Smooth muscle cell (in vitro differentiated cells): Measurements from ENCODE around the gene RASAL2. TPM values are rescaled to one million over a fixed set of nuclear protein-coding genes. Genes with fewer than 3 reads are reported as not detected.

Source experiments
- DNase-seq: peaks from one replicate; lab custom pipeline; 2025; ENCODE audit not compliant: unreplicated experiment; lab: John Stamatoyannopoulos, UW
- H2AFZ ChIP-seq: fragments of 200-600 bp; sonication (generic); 2 replicates; pipeline ENCODE4 v1.6.0; 2016; ENCODE audit warnings: antibody characterized with exemption, low read depth, mild to moderate bottlenecking
- H3F3A ChIP-seq: fragments of 200-600 bp; sonication (generic); 2 replicates; pipeline ENCODE4 v1.6.0; 2017; ENCODE audit warnings: antibody characterized with exemption, low read depth
- H3K27ac ChIP-seq: fragments of 200-600 bp; sonication (generic); 2 replicates; pipeline ENCODE4 v1.5.1; 2016; ENCODE audit warnings: low read depth, mild to moderate bottlenecking
- H3K27me3 ChIP-seq: fragments of 200-600 bp; sonication (generic); 2 replicates; pipeline ENCODE4 v1.6.1; 2016; ENCODE audit warnings: low read depth, mild to moderate bottlenecking
- H3K36me3 ChIP-seq: fragments of 200-600 bp; sonication (generic); 2 replicates; pipeline ENCODE4 v1.5.1; 2016; ENCODE audit warnings: low read depth
- H3K4me1 ChIP-seq: fragments of 200-600 bp; sonication (generic); 2 replicates; pipeline ENCODE4 v1.5.1; 2016; ENCODE audit warnings: low read depth
- H3K4me2 ChIP-seq: fragments of 200-600 bp; sonication (generic); 2 replicates; pipeline ENCODE4 v1.6.0; 2016; ENCODE audit warnings: mild to moderate bottlenecking
- H3K4me3 ChIP-seq: fragments of 200-600 bp; sonication (generic); 2 replicates; pipeline ENCODE4 v1.5.1; 2016; ENCODE audit warnings: mild to moderate bottlenecking
- H3K79me2 ChIP-seq: fragments of 200-600 bp; sonication (generic); 2 replicates; pipeline ENCODE4 v1.6.0; 2016; ENCODE audit warnings: low read depth, mild to moderate bottlenecking
- H3K9ac ChIP-seq: fragments of 200-600 bp; sonication (generic); 2 replicates; pipeline ENCODE4 v1.6.0; 2016; ENCODE audit warnings: low read depth
- H3K9me3 ChIP-seq: fragments of 200-600 bp; sonication (generic); replicated peaks from 2 replicates; pipeline ENCODE4 v1.5.1; 2016; ENCODE audit warnings: low read depth
- H4K20me1 ChIP-seq: fragments of 200-600 bp; sonication (generic); 2 replicates; pipeline ENCODE4 v1.6.0; 2016; ENCODE audit warnings: low read depth
- WGBS: methylation state at CpG from one replicate; pipeline ENCODE4 v1.1.7; 2016; ENCODE audit warnings: low lambda C conversion rate; 5-methylcytosine and 5-hydroxymethylcytosine counted together
- polyA plus RNA-seq: library from polyadenylated mRNA; unstranded; fragments of >200 nt; fragmentation: Nextera tagmentation; extraction: Ambion mirVana; gene quantifications from 2 replicates; pipeline ENCODE4 v1.2.1, GENCODE V29; 2016
- total RNA-seq: library from RNA; depleted of rRNA; stranded (reverse); fragments of >200 nt; gene quantifications from 2 replicates; pipeline ENCODE4 v1.2.3, GENCODE V29; 2014
- TF ChIP-seq, protein P1 (sequence below): fragments of 200-600 bp; sonication (generic); IDR thresholded peaks from 2 replicates; pipeline ENCODE4 v1.5.1; 2017; ENCODE audit warnings: borderline replicate concordance, mild to moderate bottlenecking, antibody characterized with exemption; ENCODE audit not compliant: insufficient read depth, poor library complexity, severe bottlenecking

The RASAL2 gene
- total and polyA plus RNA-seq, 2 experiments from 2014 or later, result 4.3 to 17.6 TPM

DNA sequence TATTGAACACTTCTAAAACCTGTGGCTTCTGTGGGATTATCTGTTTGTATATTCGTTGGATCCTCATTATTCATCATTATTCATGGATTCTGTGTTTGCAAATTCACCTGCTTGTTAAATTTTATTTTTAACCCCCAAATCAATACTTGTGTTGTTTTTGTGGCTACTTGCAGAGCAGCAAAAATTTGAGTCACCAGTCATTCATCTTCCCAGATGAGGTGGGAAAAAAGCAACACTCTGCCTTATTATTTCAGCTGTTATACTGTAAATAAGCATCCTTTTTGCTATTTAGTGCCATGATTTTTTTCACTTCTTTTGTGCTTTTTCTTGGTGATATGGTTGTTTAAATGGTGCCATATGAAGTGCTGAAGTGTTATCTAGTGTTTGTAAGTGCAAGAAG lies 56.7 kb downstream of the RASAL2 start:
- H3K27ac ChIP-seq, result no peak overlapping the region
- H3K36me3 ChIP-seq, result no peaks in the 10 kb centered on the region
- no peak overlapping the region for H2AFZ ChIP-seq
- no peaks in the 10 kb centered on the region for H3F3A ChIP-seq
- no peak overlapping the region for H3K9ac ChIP-seq
- H3K79me2 ChIP-seq, result peaks cover 72% of the 10 kb centered on the region
- peaks cover 64% of the 10 kb centered on the region for H4K20me1 ChIP-seq
- no peak for DNase-seq
- no peak overlapping the region for H3K4me2 ChIP-seq
- no peaks in the 10 kb centered on the region for H3K4me1 ChIP-seq
- no peak overlapping the region for H3K4me3 ChIP-seq
- 0% methylated on average over 1 of the region's 1 CpG for WGBS
- H3K27me3 ChIP-seq, result no peaks in the 10 kb centered on the region
- H3K9me3 ChIP-seq, result no peaks in the 10 kb centered on the region
- TF ChIP-seq, protein P1, sequence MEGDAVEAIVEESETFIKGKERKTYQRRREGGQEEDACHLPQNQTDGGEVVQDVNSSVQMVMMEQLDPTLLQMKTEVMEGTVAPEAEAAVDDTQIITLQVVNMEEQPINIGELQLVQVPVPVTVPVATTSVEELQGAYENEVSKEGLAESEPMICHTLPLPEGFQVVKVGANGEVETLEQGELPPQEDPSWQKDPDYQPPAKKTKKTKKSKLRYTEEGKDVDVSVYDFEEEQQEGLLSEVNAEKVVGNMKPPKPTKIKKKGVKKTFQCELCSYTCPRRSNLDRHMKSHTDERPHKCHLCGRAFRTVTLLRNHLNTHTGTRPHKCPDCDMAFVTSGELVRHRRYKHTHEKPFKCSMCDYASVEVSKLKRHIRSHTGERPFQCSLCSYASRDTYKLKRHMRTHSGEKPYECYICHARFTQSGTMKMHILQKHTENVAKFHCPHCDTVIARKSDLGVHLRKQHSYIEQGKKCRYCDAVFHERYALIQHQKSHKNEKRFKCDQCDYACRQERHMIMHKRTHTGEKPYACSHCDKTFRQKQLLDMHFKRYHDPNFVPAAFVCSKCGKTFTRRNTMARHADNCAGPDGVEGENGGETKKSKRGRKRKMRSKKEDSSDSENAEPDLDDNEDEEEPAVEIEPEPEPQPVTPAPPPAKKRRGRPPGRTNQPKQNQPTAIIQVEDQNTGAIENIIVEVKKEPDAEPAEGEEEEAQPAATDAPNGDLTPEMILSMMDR, result no peak

DNA sequence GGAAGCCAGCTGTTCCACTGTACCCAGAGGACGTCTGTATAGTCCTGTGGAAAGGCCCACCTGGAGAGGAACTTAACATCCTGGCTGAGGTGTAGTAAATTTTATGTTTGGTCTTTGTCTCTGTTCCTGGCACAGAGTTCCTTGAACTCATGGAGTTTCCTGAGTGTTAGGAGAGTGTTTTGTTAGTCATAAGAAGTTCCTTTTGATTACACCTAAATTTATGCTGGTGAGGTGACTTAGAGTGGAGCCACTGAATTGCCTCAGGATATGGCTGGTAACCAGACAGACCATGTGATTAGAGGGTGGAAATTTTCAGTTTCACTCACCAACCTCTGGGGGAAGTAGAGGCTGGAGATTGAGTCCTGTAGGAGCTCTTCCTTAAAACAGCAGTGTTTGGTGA lies 57.9 kb downstream of the RASAL2 start:
- H3K79me2 ChIP-seq, result peaks cover 73% of the 10 kb centered on the region
- WGBS, result 78% methylated on average over 1 of the region's 1 CpG

DNA sequence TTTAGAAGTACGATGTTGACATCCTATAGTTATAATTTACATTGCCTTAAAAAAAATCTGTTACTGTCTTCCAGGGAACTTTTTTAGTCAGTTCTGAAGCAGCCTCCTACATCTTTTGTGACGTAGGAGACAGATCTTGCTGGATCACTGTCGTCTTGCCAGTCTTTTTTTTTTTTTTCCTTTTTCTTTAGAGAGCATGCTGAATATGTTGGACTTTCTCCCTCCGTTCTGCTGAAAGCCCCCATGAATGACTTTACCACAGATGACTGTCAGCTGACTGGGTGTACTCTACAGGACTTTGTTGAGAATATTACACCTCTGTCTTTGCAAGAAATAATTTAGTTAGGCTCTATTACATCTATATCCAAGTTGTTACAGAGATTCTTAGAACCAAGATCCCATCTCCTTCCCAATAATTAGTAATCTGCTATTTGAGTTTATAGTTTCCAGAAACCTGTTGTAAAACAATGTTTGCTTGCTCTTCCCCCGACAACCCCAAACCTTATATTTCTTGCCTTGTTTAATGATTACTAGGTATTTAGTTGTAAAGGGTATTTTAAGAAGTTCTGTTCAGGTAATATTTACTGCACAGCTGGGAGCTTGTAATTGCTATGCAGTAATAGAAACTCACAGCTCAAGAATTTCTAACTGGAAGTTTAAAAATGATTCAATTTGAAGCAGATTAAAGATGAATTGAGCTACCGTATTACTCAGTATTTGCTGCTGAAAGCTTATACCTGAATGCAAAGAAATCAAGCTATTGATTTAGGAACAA lies 61.8 kb downstream of the RASAL2 start:
- no peak overlapping the region for H3K4me2 ChIP-seq
- H3K27me3 ChIP-seq, result no peaks in the 10 kb centered on the region
- H3K27ac ChIP-seq, result no peak overlapping the region
- no peak for DNase-seq
- H3K4me1 ChIP-seq, result no peaks in the 10 kb centered on the region
- H3K4me3 ChIP-seq, result no peak overlapping the region
- whole genome bisulfite sequencing, result 76% methylated on average over 6 of the region's 6 CpGs
- H3K79me2 ChIP-seq, result peaks cover 64% of the 10 kb centered on the region
- no peaks in the 10 kb centered on the region for H3K36me3 ChIP-seq
- no peaks in the 10 kb centered on the region for H3F3A ChIP-seq
- no peak overlapping the region for H2AFZ ChIP-seq
- TF ChIP-seq, protein P1, result no peak
- H3K9me3 ChIP-seq, result no peaks in the 10 kb centered on the region
- H3K9ac ChIP-seq, result no peak overlapping the region
- peaks cover 68% of the 10 kb centered on the region for H4K20me1 ChIP-seq

More for the DNA sequence above, 57.9 kb downstream of the RASAL2 start:
- Histone ChIP-seq H3K4me1 (no peaks in the 10 kb centered on the region), H3K4me2 (no peak overlapping the region), H3K36me3 (no peaks in the 10 kb centered on the region), H3K9ac (no peak overlapping the region), H4K20me1 (peaks cover 64% of the 10 kb centered on the region), H2AFZ (no peak overlapping the region), H3K9me3 (no peaks in the 10 kb centered on the region), H3F3A (no peaks in the 10 kb centered on the region), H3K4me3 (no peak overlapping the region), H3K27ac (no peak overlapping the region), H3K27me3 (no peaks in the 10 kb centered on the region)
- TF ChIP-seq, protein P1, result no peak
- DNase-seq, result no peak
